ENCODE data around the gene CADM1. TPM values are rescaled to one million over a fixed set of nuclear protein-coding genes. Genes with fewer than 3 reads are reported as not detected.

Gene CADM1
- total and polyA plus RNA-seq, 4 donors = 31.7 to 243 (median 77.9) TPM

DNA sequence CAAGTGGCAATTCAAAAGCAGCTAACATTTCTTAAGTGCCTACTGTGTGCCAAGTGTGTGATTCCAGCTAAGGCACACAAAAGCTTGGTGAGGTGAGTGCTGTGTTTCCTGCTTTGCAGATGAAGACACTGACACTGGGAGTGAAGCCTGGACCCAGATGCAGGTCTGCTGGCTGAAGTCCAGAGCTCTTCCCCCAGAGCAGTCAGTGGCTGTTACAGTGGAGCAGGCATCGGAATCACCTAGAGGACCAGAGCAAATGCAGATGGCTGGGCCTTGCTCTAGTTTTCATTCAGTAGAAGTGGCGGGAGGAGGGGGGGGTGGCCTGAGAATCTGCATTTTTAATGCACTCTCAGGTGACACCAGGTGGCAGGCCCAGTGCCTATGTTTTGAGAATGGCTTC is 342.3 kb downstream of the CADM1 start:
- Histone ChIP-seq H3K9ac (ENCODE audit: insufficient read depth in 1 of 2, low read length in 2 of 2) (no peak overlapping the region), H3K36me3 (ENCODE audit: control insufficient read depth in 4 of 4, insufficient read depth in 4 of 4, low read length in 4 of 4) (no peaks in the 10 kb centered on the region), H3K4me1 (ENCODE audit: control insufficient read depth in 5 of 5, insufficient read depth in 5 of 5, low read length in 5 of 5) (peaks cover 0 to 11% (median 0%) of the 10 kb centered on the region in 5 donors), H3K27me3 (ENCODE audit: control insufficient read depth in 3 of 3, insufficient read depth in 3 of 3, low read length in 2 of 3) (no peaks in the 10 kb centered on the region), H3K9me3 (ENCODE audit: control insufficient read depth in 4 of 4, insufficient read depth in 3 of 4, low read length in 3 of 4) (peaks cover 0 to 3% (median 0%) of the 10 kb centered on the region in 4 donors), H3K27ac (ENCODE audit: low read depth in 1 of 2, low read length in 1 of 2) (no peak overlapping the region), H3K4me3 (no peak overlapping the region)
- 82 to 90% methylated on average over 2 of the region's 2 CpGs for WGBS, 2 donors
- TF ChIP-seq CTCF (IDR thresholded peaks at IDR 0.05; ENCODE audit: control extremely low read depth, extremely low read depth) = no peak
- ATAC-seq (ENCODE audit: insufficient read depth, low FRiP score) = no peak
- DNase-seq = no peak

DNA sequence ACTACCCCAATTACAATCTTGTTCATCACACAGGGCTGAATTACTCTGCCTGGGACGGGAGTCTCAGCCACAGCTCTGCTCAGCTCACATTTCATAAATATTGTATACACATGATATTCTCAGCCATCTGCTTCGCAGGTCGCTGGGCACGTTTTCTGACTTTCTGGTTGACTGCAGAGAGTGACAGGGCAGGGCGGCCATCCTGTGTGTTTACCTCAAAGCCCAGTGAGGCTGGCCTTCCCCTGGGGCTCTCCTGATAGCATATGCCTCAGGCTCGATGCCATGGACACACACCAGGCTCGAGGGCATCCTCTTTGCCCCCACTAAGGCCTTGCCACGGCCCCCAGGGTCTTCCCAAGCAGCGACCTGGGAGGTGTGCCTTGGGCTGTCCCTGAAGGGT is 345.0 kb downstream of the CADM1 start:
- no peak for ATAC-seq (ENCODE audit: insufficient read depth, low FRiP score)
- no peak for TF ChIP-seq CTCF (IDR thresholded peaks at IDR 0.05; ENCODE audit: control extremely low read depth, extremely low read depth)
- 65 to 73% methylated on average over 9 of the region's 9 CpGs for WGBS, 2 donors

DNA sequence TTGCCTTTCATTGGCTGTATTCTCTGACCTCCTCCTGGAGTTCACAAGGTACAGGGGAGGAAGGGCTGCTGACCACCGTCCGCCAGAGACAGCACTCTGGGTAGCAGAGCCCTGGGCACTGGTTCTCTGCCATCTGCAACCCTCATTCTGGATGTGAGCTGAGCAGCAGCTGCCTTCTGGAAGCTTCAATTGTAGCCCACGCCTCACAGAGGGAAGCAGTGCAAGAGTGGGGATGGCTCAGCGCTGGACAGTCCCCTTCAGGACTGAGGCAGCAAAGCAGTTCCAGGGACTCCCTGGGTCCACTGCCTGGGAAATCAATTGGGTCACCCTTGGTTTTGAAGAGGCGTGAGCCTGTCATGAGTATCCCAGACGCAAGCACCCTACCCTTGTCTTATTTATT is 346.2 kb downstream of the CADM1 start:
- DNase-seq (no peak), ATAC-seq (ENCODE audit: insufficient read depth, low FRiP score) (no peak)
- H3K4me3 ChIP-seq = no peak overlapping the region
- H3K27me3 ChIP-seq (ENCODE audit: control insufficient read depth in 3 of 3, insufficient read depth in 3 of 3, low read length in 2 of 3) = no peaks in the 10 kb centered on the region
- H3K36me3 ChIP-seq (ENCODE audit: control insufficient read depth in 4 of 4, insufficient read depth in 4 of 4, low read length in 4 of 4) = no peaks in the 10 kb centered on the region
- H3K9me3 ChIP-seq (ENCODE audit: control insufficient read depth in 4 of 4, insufficient read depth in 3 of 4, low read length in 3 of 4) = peaks cover 0 to 7% (median 0%) of the 10 kb centered on the region in 4 donors
- peaks cover 0 to 18% (median 0%) of the 10 kb centered on the region in 5 donors for H3K4me1 ChIP-seq (ENCODE audit: control insufficient read depth in 5 of 5, insufficient read depth in 5 of 5, low read length in 5 of 5)
- H3K9ac ChIP-seq (ENCODE audit: insufficient read depth in 1 of 2, low read length in 2 of 2) = no peak overlapping the region
- TF ChIP-seq CTCF (IDR thresholded peaks at IDR 0.05; ENCODE audit: control extremely low read depth, extremely low read depth) = no peak
- H3K27ac ChIP-seq (ENCODE audit: low read depth in 1 of 2, low read length in 1 of 2) = no peak overlapping the region
- 82% methylated on average over 6 of the region's 6 CpGs for WGBS, 2 donors

More for the DNA sequence above, 345.0 kb downstream of the CADM1 start:
- DNase-seq = no peak
- Histone ChIP-seq H3K9me3 (ENCODE audit: control insufficient read depth in 4 of 4, insufficient read depth in 3 of 4, low read length in 3 of 4) (peaks cover 0 to 3% (median 0%) of the 10 kb centered on the region in 4 donors), H3K4me3 (no peak overlapping the region), H3K27me3 (ENCODE audit: control insufficient read depth in 3 of 3, insufficient read depth in 3 of 3, low read length in 2 of 3) (no peaks in the 10 kb centered on the region), H3K36me3 (ENCODE audit: control insufficient read depth in 4 of 4, insufficient read depth in 4 of 4, low read length in 4 of 4) (no peaks in the 10 kb centered on the region), H3K27ac (ENCODE audit: low read depth in 1 of 2, low read length in 1 of 2) (no peak overlapping the region), H3K9ac (ENCODE audit: insufficient read depth in 1 of 2, low read length in 2 of 2) (no peak overlapping the region), H3K4me1 (ENCODE audit: control insufficient read depth in 5 of 5, insufficient read depth in 5 of 5, low read length in 5 of 5) (peaks cover 0 to 18% (median 0%) of the 10 kb centered on the region in 5 donors)

- H3K36me3 ChIP-seq (ENCODE audit: control insufficient read depth in 4 of 4, insufficient read depth in 4 of 4, low read length in 4 of 4) = no peaks in the 10 kb centered on the region
- no peak for TF ChIP-seq CTCF (IDR thresholded peaks at IDR 0.05; ENCODE audit: control extremely low read depth, extremely low read depth)
- H3K27me3 ChIP-seq (ENCODE audit: control insufficient read depth in 3 of 3, insufficient read depth in 3 of 3, low read length in 2 of 3) = no peaks in the 10 kb centered on the region
- DNase-seq = no peak
- peaks cover 0 to 18% (median 0%) of the 10 kb centered on the region in 5 donors for H3K4me1 ChIP-seq (ENCODE audit: control insufficient read depth in 5 of 5, insufficient read depth in 5 of 5, low read length in 5 of 5)
- H3K4me3 ChIP-seq = no peak overlapping the region
- ATAC-seq (ENCODE audit: insufficient read depth, low FRiP score) = no peak
- H3K9me3 ChIP-seq (ENCODE audit: control insufficient read depth in 4 of 4, insufficient read depth in 3 of 4, low read length in 3 of 4) = peaks cover 0 to 7% (median 0%) of the 10 kb centered on the region in 4 donors
- H3K9ac ChIP-seq (ENCODE audit: insufficient read depth in 1 of 2, low read length in 2 of 2) = no peak overlapping the region
- WGBS, 2 donors = 77 to 81% methylated on average over 3 of the region's 3 CpGs
- H3K27ac ChIP-seq (ENCODE audit: low read depth in 1 of 2, low read length in 1 of 2) = no peak overlapping the region
Observed at GRCh38 chr11:115157247-115157646, 347.0 kb downstream of the CADM1 start.
